ENCODE measurements around the gene ANKS1B. TPM values are rescaled to one million over a fixed set of nuclear protein-coding genes. Genes with fewer than 3 reads are reported as not detected.

The ANKS1B gene
- total RNA-seq, 4 donors from 2014 or later, result 0.88 to 10.7 (median 4.4) TPM

DNA sequence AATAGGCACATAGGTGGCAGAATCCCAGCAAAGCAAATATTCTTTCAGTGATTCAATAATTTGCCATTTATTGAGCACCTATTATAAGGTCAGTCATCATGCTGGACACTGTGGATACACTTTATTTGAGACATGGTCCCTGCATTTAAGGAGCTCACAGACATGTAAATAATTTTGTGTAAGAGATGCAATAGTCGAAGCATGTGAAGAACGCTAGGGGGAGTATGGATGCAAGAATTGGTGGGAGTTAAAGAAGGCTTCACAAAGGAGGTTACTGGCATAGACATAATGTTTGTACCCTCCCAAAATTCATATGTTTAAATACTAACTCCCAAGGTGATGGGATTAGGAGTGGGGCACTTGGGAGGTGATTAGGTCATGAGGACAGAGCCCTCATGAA lies 597.8 kb downstream of the ANKS1B start:
- Histone ChIP-seq H3K4me1 (no peaks in the 10 kb centered on the region), H3K27ac (no peak overlapping the region), H3K36me3 (no peaks in the 10 kb centered on the region), H3K4me3 (no peak overlapping the region), H3K9me3 (no peaks in the 10 kb centered on the region), H3K27me3 (no peaks in the 10 kb centered on the region)
- TF ChIP-seq CTCF (IDR thresholded peaks at IDR 0.05), result no peak
- TF ChIP-seq POLR2A (IDR thresholded peaks at IDR 0.05), result no peak
- DNase-seq, result no peak

- H3K27me3 ChIP-seq, result no peaks in the 10 kb centered on the region
- DNase-seq, result no peak
- H3K36me3 ChIP-seq, result no peaks in the 10 kb centered on the region
- TF ChIP-seq CTCF (IDR thresholded peaks at IDR 0.05) (no peak), POLR2A (IDR thresholded peaks at IDR 0.05) (no peak)
- H3K4me1 ChIP-seq, result no peaks in the 10 kb centered on the region
- no peak overlapping the region for H3K27ac ChIP-seq
- H3K4me3 ChIP-seq, result no peak overlapping the region
- no peaks in the 10 kb centered on the region for H3K9me3 ChIP-seq
These were observed 601.5 kb downstream of the ANKS1B start for GRCh38 chr12:99383258-99383657.

DNA sequence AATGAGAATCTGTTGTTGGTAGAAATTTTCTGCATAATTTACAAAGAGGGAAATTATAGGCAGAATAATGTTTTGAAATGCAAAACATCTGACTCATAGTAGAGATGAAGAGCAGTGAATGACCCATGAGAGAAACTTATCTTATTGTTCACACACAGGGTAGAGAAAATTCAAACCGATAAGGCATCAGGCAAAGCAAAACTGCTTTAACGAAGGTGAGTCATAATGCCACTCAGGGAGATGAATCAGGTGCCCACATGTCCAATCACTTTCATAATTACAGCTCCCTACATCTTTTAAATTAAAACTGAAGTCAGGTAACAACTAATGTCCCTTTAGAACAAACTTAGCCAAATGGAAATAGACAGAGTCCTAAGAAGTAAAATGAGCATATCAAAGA lies 602.7 kb downstream of the ANKS1B start:
- TF ChIP-seq CTCF (IDR thresholded peaks at IDR 0.05) (no peak), POLR2A (IDR thresholded peaks at IDR 0.05) (no peak)

GRCh38 chr12:99380701-99381100 lies 604.0 kb downstream of the ANKS1B start:
- DNase-seq, result no peak
- Histone ChIP-seq H3K27ac (no peak overlapping the region), H3K4me3 (no peak overlapping the region), H3K27me3 (no peaks in the 10 kb centered on the region), H3K4me1 (no peaks in the 10 kb centered on the region), H3K36me3 (no peaks in the 10 kb centered on the region), H3K9me3 (no peaks in the 10 kb centered on the region)
- TF ChIP-seq POLR2A (IDR thresholded peaks at IDR 0.05), result no peak

More for the DNA sequence above, 602.7 kb downstream of the ANKS1B start:
- Histone ChIP-seq H3K9me3 (no peaks in the 10 kb centered on the region), H3K4me3 (no peak overlapping the region), H3K27me3 (no peaks in the 10 kb centered on the region), H3K27ac (no peak overlapping the region), H3K4me1 (no peaks in the 10 kb centered on the region), H3K36me3 (no peaks in the 10 kb centered on the region)
- no peak for DNase-seq

DNA sequence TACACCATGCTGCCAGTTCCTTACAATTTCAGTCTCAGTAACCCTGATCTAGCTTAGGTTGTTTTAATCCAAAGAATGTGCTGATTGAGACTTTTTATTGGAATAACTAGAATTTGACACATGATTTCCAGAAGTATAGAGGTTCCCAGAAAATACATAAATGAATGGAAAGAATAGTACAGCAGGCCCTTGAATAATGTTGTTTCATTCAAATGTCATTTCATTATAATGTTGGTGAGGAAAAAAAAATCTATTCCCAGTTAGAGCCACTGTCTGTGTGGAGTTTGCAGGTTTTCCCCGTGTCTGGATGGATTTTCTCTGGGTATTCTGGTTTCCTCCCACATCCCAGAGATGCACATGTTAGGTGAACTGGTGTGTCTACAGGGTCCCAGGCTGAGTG lies 610.7 kb downstream of the ANKS1B start:
- no peak for TF ChIP-seq POLR2A (IDR thresholded peaks at IDR 0.05)
- TF ChIP-seq CTCF (IDR thresholded peaks at IDR 0.05), result no peak
- Histone ChIP-seq H3K27me3 (no peaks in the 10 kb centered on the region), H3K4me1 (no peaks in the 10 kb centered on the region), H3K9me3 (no peaks in the 10 kb centered on the region), H3K27ac (no peak overlapping the region), H3K4me3 (no peak overlapping the region), H3K36me3 (no peaks in the 10 kb centered on the region)
- no peak for DNase-seq

DNA sequence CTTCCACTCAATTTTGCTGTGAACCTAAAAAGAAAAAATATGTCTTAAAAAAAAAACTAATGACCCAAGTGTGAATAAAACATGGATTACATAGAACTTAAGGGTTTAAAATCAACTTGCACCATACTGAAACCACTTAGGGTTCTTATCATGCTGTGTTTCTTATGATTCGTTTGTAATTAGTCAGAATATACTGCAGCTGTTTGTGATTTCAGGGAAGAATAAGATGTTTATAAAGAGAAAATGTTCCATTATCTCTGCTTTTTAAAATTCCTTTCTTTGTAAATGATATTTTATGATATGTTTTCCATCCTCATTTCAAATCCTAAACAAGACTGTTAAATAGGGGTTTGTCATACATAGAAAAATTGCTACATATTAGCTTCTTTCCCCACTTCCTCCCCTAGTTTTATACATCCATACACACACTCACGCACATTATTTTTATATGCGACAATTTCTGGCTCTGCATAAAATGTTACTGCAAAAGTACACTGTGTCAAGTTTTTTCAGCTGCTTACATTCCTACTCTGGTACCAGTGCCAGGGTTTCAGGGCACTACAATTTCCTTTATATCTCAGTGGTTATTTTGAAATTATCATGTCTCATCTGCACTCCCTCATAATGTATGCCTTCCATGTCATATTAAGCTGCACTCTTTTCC lies 612.3 kb downstream of the ANKS1B start:
- no peak for DNase-seq
- no peaks in the 10 kb centered on the region for H3K27me3 ChIP-seq
- H3K4me3 ChIP-seq, result no peak overlapping the region
- no peaks in the 10 kb centered on the region for H3K9me3 ChIP-seq
- no peaks in the 10 kb centered on the region for H3K4me1 ChIP-seq
- H3K36me3 ChIP-seq, result no peaks in the 10 kb centered on the region
- TF ChIP-seq CTCF (IDR thresholded peaks at IDR 0.05) (no peak), POLR2A (IDR thresholded peaks at IDR 0.05) (no peak)
- H3K27ac ChIP-seq, result no peak overlapping the region

Data from Peyer's patch (tissue), 4 donors.